Measurements from ENCODE around the gene ARPC5L. TPM values are rescaled to one million over a fixed set of nuclear protein-coding genes. Genes with fewer than 3 reads are reported as not detected.

The ARPC5L gene
- total RNA-seq, 1 experiment from 2014 or later: 54.5 TPM

- Histone ChIP-seq H3K36me3 (ENCODE audit: low read depth, low read length) (no peaks in the 10 kb centered on the region), H3K4me3 (ENCODE audit: low read length) (no peak overlapping the region), H3K79me2 (ENCODE audit: low read length) (no peaks in the 10 kb centered on the region), H2AFZ (ENCODE audit: low read length) (no peak overlapping the region), H3K4me1 (ENCODE audit: insufficient read depth, low read length) (peaks cover 36% of the 10 kb centered on the region), H3F3A (ENCODE audit: low read length, unreplicated experiment) (no peaks in the 10 kb centered on the region), H3K9me3 (ENCODE audit: low read length) (no peaks in the 10 kb centered on the region), H3K9ac (ENCODE audit: low read length) (no peak overlapping the region), H3K4me2 (ENCODE audit: low read length) (no peak overlapping the region), H3K27ac (ENCODE audit: low read length) (no peak overlapping the region; the same call in 1 of the 2 replicates), H3K27me3 (ENCODE audit: low read length) (no peaks in the 10 kb centered on the region), H4K20me1 (ENCODE audit: low read length) (no peaks in the 10 kb centered on the region), H3K9me2 (replicated peaks; ENCODE audit: low read length) (no peaks in the 10 kb centered on the region)
- DNase-seq (no peak), ATAC-seq (no peak)
- ChIA-PET CTCF (no interaction called here), POLR2A (ENCODE audit: unreplicated experiment) (no interaction called here)
- TF ChIP-seq EZH2 (IDR thresholded peaks at IDR 0.05; ENCODE audit: low read length, unreplicated experiment): no peak
- TF ChIP-seq EZH2phosphoT487 (IDR thresholded peaks at IDR 0.05; ENCODE audit: borderline replicate concordance, low read length): no peak
- TF ChIP-seq CTCF (conservative IDR thresholded peaks at IDR 0.05; ENCODE audit: low read depth, low read length): no peak
- BruUV-seq (replicated peaks): no TSS peak
- intact Hi-C loops (cut with micrococcal nuclease): no loop called here
These were observed 48.3 kb upstream of the ARPC5L start for GRCh38 chr9:124813501-124814163.

GRCh38 chr9:124814164-124814535 lies 47.8 kb upstream of the ARPC5L start:
- Histone ChIP-seq H3K4me2 (ENCODE audit: low read length) (no peak overlapping the region), H3F3A (ENCODE audit: low read length, unreplicated experiment) (no peaks in the 10 kb centered on the region)

More at GRCh38 chr9:124814164-124814535, 47.8 kb upstream of the ARPC5L start:
- H3K27ac ChIP-seq (ENCODE audit: low read length): no peak overlapping the region
- no peak overlapping the region for H3K4me3 ChIP-seq (ENCODE audit: low read length)
- H3K9me2 ChIP-seq (replicated peaks; ENCODE audit: low read length): no peaks in the 10 kb centered on the region
- no TSS peak for BruUV-seq (replicated peaks)
- intact Hi-C loops (cut with micrococcal nuclease): no loop called here
- H3K36me3 ChIP-seq (ENCODE audit: low read depth, low read length): no peaks in the 10 kb centered on the region
- H3K9ac ChIP-seq (ENCODE audit: low read length): no peak overlapping the region
- H3K27me3 ChIP-seq (ENCODE audit: low read length): no peaks in the 10 kb centered on the region
- no peak overlapping the region for H2AFZ ChIP-seq (ENCODE audit: low read length)
- no peaks in the 10 kb centered on the region for H3K79me2 ChIP-seq (ENCODE audit: low read length)
- ChIA-PET CTCF (no interaction called here), POLR2A (ENCODE audit: unreplicated experiment) (no interaction called here)
- no peak for TF ChIP-seq CTCF (conservative IDR thresholded peaks at IDR 0.05; ENCODE audit: low read depth, low read length)
- TF ChIP-seq EZH2phosphoT487 (IDR thresholded peaks at IDR 0.05; ENCODE audit: borderline replicate concordance, low read length): no peak
- TF ChIP-seq EZH2 (IDR thresholded peaks at IDR 0.05; ENCODE audit: low read length, unreplicated experiment): no peak
- no peak for DNase-seq
- peaks cover 41% of the 10 kb centered on the region for H3K4me1 ChIP-seq (ENCODE audit: insufficient read depth, low read length)
- no peak for ATAC-seq
- H3K9me3 ChIP-seq (ENCODE audit: low read length): no peaks in the 10 kb centered on the region
- H4K20me1 ChIP-seq (ENCODE audit: low read length): no peaks in the 10 kb centered on the region

Measured in PC-3 (cell line).